HG02798 (cell line): ENCODE measurements around the gene SCD5.

Experiments used
- ATAC-seq: cut with Tn5 transposase; IDR thresholded peaks from one replicate; pipeline ENCODE4 v1.9.1; 2021; ENCODE audit warnings: mild to moderate bottlenecking; ENCODE audit not compliant: unreplicated experiment, poor library complexity

The SCD5 gene

DNA sequence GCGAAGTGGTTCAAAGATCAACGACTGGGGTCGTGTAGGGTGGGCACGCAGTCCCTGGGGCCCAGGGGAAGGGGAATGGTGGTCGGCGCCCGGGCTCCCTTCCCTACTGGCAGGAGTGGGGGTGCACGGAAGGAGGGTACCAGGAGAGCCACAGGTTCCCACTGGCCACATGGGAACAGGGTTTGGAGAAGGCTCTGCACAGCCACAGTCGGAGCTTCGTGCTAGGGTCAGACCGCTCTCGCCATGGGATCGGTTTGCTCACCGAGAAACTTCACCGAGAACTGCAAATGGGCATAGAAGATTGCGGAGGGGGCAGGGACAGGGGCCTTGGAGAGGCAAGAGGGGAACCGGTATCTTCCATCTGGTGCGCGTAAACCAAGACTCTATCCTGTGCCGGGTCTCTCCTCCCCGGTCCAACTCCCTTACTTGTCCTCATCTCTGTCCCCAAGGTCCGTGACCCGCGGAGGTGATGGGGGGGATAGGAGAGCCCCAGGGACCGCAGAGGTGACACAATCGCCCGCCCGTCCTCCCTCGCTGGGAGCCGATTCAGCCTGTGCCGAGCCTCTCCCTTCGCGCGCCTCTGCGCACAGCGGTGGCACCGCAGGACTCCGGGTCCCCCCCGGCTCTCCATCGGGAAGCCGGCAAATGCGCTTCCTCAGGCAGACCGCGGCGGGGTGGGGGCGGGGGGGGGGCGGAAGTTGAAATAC, 1.0 kb downstream of the SCD5 start:
- no peak for ATAC-seq

DNA sequence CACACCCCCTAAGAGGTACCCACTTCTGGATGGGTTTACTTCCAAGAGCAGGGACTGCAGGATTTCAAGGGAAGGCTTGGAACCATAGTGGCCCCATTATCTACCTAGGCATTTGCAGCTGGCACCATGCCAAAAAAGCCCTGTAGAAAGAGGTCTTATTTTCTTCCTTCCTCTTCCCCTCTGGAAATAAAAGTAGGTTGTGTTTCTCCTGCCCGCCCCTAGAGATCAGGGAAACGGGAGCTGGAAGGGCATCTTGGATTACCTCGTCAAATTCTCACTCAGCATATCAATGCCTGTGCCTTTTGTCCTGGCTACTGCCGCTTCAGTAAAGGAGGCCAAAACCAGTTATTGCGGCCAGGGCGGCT, 1.6 kb downstream of the SCD5 start:
- no peak for ATAC-seq

DNA sequence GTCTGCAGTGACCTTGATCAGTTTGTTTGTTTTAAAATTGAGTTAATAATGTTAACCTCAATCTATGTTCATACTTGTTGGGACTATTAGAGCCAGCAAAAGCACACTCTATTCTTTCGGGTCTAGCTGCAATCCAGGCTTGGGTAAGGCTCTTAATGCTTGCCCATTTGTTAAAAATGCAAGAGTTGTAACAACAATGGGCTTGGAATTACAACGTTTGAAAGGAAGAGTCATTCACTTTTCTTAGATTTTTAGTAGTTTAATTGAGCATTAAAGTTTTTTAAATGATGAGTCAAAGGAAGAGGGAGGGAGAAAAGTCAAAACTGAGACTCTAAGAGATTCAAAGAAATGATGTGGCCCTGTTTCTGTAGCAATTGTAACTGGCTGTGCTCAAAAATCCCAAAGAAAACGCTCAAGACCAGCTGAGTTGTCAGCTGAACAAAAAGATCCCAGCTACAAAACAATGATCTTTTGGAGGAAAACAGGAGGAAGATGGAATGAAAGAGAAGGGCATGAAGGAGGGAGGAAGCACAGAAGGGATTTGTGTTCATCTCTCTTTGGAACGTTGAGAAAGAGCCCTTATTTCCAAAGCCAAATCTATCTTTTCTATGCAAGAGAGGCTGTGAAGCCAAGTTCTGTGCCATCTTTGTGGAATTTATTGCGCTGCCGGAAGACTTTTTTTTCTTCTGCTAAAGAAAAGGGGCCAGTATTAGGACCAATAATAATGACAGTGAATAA, 5.5 kb downstream of the SCD5 start:
- ATAC-seq, result no peak

DNA sequence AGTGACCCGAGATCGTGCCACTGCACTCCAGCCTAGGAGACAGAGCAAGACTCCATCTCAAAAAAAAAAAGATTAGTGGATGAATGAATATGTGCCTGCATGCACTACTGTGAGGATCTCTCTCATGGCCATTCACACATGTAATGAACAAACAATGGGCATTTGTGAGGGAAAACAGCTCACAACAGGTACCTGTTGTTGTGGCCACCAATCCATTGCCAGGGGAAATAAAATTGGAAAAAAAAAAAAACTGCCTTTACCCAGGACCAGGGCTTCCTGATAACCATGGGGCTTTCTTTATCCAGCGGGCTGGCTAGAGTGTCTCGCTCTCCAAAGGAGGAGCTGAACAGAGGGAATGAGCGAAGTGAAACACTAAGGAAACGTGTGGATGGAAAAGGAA, 7.4 kb downstream of the SCD5 start:
- ATAC-seq, result no peak

DNA sequence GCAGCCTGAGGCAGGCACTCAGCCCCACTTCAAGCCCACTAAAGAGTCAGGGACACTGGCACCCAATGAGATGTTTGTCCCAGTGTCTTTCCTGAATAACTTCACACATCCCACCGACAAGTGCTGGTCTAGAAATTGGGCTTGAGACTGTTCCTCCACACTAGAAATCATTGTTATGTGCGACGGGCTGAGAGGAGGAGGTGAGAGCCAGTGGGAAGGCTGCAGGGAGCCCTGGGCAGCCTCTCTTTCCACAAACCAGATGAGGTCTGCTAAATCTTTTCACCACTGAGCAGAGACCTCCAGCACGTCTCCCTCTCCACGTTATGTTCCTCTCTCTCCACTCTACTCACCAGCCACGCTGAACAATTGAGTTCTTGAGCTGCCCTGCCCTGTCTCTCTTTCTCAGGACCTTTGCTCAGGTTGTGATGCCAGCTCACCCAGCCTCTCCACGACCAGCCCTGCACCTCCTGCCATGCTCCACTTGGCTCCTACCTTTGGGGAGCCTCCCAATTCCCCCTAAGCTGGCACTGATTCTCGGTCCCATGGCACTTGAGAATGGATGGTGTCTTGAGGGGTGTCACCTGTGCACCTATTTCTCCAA, 8.4 kb downstream of the SCD5 start:
- ATAC-seq, result no peak

DNA sequence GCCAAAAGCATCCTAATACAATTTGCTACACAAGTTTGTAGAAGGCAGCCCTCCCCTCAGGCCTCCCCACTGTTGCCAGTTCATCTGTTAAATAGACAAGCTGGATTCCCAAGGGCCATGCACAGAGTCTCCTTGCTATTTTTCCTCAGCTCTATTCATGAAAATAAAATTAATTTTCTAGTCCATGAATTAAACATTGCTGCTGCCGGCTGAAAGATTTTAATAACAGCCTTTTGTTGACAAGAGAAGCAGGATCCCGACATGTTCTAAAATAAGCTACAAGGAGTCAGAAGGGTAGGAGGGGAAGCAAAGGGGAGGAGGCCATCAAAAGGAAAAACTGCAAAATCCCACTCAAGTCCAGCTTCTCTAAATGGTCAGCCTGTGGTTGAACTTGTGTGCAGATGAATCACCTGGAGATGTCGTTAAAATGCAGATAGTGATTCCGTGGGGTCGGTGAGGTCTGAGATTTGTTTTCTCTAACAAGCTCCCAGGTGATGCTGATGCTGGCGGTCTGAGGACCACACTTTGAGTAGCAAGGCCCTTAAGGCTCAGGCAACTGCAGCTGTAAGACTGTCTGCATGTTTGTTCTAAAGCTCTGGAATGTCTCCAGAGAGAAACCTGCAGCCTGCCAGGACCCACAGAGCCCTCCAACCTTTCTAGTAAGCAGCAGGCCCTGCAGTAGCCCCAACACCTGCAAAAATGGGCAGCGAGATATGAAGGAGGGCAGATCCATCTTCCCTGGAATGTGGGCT, 9.4 kb downstream of the SCD5 start:
- no peak for ATAC-seq

DNA sequence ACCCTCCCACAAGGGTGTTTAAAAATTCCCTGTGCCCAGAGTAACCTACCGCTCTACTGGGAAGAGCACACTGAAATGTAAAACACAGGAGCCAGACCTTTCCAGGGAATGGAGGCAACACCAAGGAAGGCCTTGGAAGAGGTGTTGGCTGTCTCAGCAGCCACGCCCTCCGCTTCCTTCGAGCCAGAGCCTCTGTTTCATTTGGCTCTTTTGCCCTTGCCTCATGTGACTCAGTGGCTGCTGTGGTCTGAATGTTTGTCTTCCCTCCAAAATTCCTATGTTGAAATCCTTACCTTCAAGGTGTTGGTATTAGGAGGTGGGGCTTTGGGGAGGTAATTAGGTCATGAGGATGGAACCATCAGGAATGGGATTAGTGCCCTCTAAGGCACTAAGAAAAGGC, 11.3 kb downstream of the SCD5 start:
- no peak for ATAC-seq

DNA sequence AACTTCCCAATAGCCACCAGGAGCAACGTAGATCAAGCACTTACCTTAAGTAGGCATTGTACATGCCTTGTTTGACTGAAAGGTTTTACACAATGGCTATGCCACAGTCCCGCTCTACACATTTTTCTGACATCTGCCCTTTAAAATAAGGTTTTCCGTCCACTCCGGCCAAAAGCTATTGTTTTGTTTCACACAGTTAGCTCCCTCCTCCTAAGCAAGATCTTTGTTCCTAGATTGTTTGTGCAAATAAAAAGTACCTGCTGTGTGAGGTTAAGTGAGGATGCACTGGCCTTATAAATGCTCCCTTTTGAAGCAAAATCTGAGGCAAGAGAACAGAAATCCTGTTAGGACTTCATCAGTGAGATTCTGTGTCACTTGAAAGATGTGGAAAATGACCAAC, 11.8 kb downstream of the SCD5 start:
- ATAC-seq, result no peak

DNA sequence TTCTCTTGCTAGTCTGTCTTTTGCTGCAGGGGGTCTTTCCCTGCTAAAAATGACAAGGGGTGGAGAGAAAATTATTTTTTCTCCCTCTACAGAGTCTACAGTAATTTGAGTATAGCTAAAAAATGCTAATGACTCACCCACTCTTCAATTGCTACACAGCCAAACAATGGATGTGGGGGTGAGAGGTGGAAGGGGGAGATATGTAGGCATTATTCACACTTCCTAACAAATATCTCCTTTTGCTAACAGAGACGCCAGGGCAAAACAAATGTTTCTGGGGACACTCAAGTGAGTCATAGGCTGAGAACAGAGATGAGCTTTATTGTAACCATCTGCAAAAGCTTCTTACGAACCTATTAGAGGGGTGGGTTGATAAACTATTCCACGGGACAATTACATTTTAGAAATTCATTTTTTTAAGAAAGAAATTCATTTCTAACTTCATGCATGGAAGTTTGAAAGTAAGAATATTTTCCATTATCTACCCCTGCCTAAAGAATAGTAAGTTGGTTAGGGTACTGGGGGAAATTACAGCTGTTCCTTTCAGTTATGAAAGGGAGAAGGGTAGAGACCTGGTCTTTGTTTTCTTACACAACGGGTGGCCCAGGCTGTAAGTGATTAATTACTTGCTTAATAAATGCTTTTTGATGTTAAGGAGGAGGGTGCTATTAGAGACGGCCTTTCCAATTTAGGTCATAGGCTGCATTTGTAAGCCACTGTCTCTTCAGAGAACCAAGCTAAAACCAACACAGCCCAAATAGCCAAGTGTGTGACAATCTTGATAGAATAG, 12.8 kb downstream of the SCD5 start:
- ATAC-seq, result no peak

DNA sequence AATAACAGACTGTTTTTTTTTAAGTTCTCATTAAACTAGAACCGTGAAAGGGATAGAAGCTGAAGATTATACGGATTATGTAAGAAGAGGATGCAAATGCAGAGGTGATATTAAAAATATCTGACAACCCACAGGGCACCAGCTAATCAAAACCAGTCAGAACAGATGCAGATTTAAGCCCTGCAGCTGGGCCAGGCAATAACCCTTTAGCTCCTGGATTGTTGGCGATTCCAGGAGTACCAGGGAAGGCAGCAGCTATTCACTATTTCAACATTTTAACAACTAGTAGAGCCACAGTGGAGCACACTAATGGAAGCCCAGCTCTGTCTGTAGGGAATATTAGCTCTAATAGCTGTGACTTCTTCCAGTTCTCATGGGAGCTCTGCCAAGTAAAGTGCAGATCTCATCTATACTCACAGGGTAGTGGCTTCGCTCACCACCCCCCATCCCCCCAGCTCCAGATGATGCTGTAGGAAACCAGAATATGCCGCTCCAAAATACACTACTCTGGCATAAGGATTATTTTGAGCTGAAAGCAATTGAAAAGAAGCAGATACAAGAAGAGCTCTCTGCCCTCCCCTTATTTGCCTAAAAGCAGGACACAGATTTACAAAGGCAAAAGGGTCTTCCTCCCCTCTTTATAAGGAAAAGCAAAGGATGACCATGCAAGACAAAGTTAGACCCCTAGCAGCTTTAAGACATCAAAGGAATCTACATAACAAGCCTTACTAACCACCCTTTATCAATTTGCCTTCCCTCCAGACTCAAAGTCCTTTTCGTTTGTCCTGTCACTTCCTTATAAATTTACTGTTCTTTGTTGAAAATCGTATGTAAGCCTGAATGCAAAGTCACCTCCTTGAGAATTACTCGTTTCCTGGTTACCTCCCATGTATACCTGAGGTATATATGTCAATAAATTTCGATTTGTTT, 13.7 kb downstream of the SCD5 start:
- no peak for ATAC-seq

DNA sequence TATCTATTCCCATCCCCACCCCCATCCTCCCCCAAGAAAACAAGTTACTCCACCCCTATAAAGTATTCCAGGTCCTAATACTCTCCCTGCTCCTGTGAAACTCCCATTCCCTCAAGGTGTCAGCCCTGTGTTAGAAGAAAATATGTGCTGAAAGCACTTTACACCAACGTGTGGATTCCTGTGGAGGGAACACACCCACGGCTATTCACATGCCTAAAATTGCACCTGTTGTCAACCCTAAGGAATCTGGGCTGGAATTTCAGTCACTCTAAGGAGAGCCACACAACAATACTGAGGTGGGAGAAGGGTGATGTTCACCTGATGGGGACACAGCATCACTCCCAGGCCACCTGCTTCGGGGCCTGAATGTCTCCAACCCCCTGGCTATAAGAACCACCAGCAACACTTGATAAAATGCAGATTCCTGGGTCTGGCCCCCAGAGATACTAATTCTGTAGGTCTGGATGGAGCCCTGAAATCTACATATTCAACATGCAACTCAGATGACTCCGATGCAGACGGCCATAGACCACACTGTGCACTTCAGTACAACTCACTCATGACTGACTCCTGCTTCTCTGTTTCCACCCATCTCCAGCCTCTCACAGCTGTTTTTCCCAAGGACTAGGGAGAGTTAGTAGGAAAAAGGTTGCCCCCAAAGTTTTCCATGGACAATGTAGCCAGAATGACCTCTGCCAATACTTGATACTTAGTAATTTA, 15.8 kb downstream of the SCD5 start:
- no peak for ATAC-seq

DNA sequence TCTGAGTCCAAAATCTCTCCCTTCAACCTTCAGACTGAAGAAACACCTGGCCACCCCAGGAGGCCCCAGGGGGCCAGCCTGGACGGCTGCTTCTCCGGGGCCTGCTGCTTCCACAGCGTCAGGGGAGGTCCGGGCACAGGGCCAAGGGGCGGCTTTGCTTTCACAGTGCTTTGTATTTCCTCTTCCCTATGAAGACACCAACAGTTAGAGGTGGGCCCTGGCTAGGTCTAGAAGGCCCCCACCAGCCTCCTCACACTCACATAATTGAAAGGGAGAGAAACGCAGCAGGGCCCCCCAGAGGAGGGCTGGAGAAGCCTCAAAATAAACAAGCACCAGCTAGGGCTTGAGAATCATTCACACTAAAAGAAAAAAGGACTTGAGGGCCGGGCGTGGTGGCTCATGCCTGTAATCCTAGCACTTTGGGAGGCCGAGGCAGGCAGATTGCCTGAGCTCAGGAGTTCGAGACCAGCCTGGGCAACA, 17.8 kb downstream of the SCD5 start:
- no peak for ATAC-seq

DNA sequence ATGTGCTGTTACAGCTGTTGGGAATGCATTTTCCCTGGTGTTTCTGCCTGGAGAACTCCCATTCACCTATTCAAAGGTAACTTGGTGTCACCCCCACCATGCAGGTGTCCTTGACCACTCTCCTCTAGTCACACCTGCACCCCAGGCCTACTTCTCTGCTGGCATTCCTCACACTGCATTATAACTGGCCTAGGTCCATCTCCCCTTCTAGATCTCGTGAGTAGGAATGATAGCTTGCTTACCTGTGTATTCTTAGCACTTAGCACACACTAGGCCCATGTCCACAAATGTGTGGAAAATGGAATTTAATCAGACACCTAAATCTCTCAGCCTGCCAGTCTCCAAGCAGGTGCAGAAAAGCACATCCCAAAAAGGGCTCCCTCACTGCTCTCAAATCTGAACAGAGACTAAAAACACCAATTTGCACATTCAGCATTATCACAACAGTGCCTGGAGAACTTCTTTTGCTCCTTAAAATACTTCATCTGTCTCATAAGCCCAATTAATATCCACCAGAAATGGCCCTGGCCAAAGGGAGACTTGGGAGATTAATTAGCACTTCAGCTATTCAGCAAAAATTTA, 18.3 kb downstream of the SCD5 start:
- ATAC-seq, result no peak

DNA sequence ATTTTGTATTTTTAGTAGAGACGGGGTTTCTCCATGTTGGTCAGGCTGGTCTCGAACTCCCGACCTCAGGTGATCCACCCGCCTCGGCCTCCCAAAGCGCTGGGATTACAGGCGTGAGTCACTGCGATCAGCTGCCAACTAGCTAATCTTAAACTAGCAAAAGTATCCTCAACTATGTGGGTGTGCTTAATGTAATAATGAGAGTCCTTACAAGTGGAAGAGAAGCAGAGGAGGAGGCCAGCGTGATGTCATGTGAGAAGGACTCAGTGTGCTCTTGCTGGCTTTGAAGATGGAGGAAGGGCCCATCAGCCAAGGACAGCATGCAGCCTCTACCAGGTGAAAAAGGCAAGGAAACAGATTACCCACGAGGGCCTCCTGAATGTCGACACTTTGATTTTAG, 19.6 kb downstream of the SCD5 start:
- no peak for ATAC-seq

DNA sequence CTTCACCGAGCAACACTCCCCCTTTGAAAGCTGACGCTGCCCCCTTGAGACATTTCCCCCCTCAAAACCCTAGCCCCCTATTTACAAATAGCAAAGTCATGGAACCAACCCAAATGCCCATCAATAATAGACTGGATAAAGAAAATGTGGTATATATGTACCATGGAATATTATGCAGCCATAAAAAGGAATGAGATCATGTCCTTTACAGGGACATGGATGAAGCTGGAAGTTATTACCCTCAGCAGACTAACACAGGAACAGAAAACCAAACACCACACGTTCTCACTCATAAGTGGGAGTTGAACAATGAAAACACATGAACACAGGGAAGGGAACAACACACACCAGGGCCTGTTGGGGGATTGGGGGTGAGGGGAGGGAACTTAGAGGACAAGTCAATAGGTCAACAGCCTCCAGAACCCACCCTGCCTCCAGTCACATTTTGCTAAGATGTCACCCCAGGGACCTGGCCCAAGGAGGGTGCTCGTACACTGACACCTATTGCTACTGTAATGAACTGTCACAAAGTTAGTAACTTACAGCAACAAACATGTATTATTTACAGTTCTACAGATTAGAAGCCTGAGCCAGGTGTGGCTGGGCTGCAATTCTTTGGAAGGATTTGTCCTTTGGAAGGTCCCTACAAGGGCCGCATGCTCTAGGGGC, 20.6 kb downstream of the SCD5 start:
- no peak for ATAC-seq

DNA sequence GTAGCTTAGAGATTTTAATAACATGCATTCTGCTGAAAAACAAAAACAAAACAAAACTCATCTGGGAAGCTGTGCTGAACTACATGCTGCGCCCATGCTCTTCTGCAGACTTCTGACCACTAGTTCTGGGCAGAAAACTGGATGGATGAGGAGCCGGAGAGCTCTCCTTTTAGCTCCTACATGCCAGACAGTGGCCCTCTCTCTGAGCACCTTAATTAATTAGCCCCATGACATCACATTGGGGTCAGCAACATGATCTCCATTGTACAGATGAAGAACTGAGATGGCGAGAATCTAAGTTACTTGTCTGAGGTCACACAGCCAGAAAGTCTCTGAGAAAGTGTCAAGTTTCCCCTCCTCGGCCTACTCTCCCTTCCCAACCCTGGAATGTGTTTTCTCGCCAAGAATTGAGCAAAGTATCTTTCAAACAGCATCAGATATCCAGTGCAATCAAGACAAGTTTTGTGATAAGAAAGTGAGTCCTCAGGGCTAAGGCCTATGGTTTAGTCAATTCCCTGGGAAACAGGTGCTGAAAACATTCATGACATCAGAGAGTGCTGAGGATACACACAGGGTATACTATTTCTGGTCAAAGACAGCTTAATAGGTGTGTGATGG, 21.6 kb downstream of the SCD5 start:
- ATAC-seq, result no peak

DNA sequence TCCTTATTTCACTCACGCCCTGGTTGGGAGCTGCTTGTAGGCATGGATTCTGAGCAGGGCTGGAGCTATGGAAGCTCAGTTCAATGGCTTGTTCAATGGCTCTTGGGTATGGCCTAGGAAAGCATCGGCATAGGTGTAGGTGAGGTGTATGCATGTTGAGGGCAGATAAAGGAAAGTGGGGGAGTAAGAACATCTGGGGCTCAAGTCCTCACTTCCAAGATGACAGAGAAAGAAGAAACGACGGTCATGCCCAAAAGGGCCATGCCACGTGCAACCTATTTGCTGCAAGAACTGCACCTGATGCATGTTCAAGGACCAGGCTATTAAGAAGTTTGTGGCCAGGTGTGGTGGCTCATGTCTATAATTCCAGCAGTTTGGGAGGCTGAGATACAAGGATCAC, 23.4 kb downstream of the SCD5 start:
- ATAC-seq, result no peak
